ENCODE data around the gene ECHDC3. TPM values are rescaled to one million over a fixed set of nuclear protein-coding genes. Genes with fewer than 3 reads are reported as not detected.

Gene ECHDC3
- total RNA-seq, 2 experiments from 2014 or later: not detected

DNA sequence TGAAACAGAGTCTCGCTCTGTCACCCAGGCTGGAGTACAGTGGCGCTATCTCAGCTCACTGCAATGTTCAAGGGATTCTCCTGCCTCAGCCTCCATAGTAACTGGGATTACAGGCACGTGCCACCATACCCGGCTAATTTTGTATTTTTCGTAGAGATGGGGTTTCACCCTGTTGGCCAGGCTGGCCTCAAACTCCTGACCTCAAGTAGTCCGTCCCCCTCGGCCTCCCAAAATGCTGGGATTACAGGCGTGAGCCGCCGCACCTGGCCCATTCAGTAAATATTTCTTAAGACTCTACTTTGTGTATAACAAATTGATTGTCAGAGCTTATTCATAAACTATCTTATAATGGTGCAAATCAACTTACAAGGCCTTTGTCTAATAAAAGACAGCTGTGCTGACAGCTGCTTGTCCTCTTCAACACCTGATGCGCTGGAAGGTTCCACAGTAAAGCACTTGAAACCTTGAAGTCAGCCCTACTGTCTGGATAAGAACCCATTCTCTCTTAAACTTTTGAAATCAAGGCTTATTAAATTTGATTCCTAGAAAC lies 14.7 kb downstream of the ECHDC3 start:
- TF ChIP-seq, protein P1, sequence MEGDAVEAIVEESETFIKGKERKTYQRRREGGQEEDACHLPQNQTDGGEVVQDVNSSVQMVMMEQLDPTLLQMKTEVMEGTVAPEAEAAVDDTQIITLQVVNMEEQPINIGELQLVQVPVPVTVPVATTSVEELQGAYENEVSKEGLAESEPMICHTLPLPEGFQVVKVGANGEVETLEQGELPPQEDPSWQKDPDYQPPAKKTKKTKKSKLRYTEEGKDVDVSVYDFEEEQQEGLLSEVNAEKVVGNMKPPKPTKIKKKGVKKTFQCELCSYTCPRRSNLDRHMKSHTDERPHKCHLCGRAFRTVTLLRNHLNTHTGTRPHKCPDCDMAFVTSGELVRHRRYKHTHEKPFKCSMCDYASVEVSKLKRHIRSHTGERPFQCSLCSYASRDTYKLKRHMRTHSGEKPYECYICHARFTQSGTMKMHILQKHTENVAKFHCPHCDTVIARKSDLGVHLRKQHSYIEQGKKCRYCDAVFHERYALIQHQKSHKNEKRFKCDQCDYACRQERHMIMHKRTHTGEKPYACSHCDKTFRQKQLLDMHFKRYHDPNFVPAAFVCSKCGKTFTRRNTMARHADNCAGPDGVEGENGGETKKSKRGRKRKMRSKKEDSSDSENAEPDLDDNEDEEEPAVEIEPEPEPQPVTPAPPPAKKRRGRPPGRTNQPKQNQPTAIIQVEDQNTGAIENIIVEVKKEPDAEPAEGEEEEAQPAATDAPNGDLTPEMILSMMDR (conservative IDR thresholded peaks at IDR 0.05; ENCODE audit: low read length): no peak
- TF ChIP-seq EZH2phosphoT487 (IDR thresholded peaks at IDR 0.05; ENCODE audit: borderline replicate concordance, low read depth, low read length): no peak
- no peaks in the 10 kb centered on the region for H3K36me3 ChIP-seq (ENCODE audit: insufficient read depth, low read length)
- H3K79me2 ChIP-seq (ENCODE audit: insufficient read depth, low read depth, low read length): no peaks in the 10 kb centered on the region
- BruUV-seq (replicated peaks): no TSS peak
- no peaks in the 10 kb centered on the region for H3K9me3 ChIP-seq (ENCODE audit: low read length)
- H2AFZ ChIP-seq (ENCODE audit: low read length): peak overlapping the region; percentile 82; the same call in 1 of the 2 replicates
- intact Hi-C loops (cut with micrococcal nuclease; ENCODE audit: unreplicated experiment): no loop called here
- DNase-seq (ENCODE audit: low spot score): no peak
- H3K4me3 ChIP-seq (ENCODE audit: low read depth, low read length, poor library complexity, severe bottlenecking): no peak overlapping the region
- ChIA-PET CTCF (ENCODE audit: unreplicated experiment) (interaction anchor here (0.7 kb wide), 1 partner anchor 309 kb away, joined by 4 read pairs; no protein-coding TSS in a partner anchor), POLR2A (interaction anchor here (0.6 to 1.3 kb wide), 8 partner anchors 15 to 534 kb away, joined by 3 to 7 read pairs (median 4); no protein-coding TSS in a partner anchor)
- no peak overlapping the region for H3K4me2 ChIP-seq (ENCODE audit: low read length)
- no peaks in the 10 kb centered on the region for H3K9me2 ChIP-seq (ENCODE audit: insufficient read depth, low read length)
- H3K4me1 ChIP-seq (ENCODE audit: insufficient read depth, low read length, poor library complexity, severe bottlenecking): peaks cover 6% of the 10 kb centered on the region
- H4K20me1 ChIP-seq (ENCODE audit: insufficient read depth, low read length): no peaks in the 10 kb centered on the region
- no peak overlapping the region for H3K27ac ChIP-seq (ENCODE audit: low read depth, low read length, poor library complexity, severe bottlenecking)

DNA sequence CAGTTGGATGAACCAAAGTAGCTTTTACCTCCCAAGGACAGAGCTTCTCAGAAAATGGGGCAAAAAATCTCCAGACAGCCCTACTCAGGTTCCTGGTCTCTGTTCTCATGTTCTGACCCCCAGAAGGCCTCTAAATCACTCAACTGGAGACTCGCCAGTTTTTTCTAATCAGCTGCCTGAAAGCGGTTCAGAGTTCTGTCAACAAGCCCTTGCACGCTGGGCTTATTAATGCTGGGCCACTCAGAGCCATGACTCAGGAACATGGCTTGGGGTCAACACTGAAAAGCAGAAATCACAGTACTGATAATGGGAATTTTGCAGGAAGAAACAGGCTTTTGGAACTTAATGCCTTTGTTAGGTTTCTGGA lies 15.3 kb downstream of the ECHDC3 start:
- Histone ChIP-seq H3K36me3 (ENCODE audit: insufficient read depth, low read length) (no peaks in the 10 kb centered on the region), H2AFZ (ENCODE audit: low read length) (peak overlapping the region; percentile 82; the same call in 1 of the 2 replicates), H4K20me1 (ENCODE audit: insufficient read depth, low read length) (no peaks in the 10 kb centered on the region), H3K79me2 (ENCODE audit: insufficient read depth, low read depth, low read length) (no peaks in the 10 kb centered on the region), H3K4me1 (ENCODE audit: insufficient read depth, low read length, poor library complexity, severe bottlenecking) (peaks cover 6% of the 10 kb centered on the region), H3K27ac (ENCODE audit: low read depth, low read length, poor library complexity, severe bottlenecking) (no peak overlapping the region), H3K9me3 (ENCODE audit: low read length) (no peaks in the 10 kb centered on the region), H3K4me3 (ENCODE audit: low read depth, low read length, poor library complexity, severe bottlenecking) (no peak overlapping the region), H3K4me2 (ENCODE audit: low read length) (no peak overlapping the region), H3K9me2 (ENCODE audit: insufficient read depth, low read length) (no peaks in the 10 kb centered on the region)
- no peak for DNase-seq (ENCODE audit: low spot score)
- no peak for TF ChIP-seq EZH2phosphoT487 (IDR thresholded peaks at IDR 0.05; ENCODE audit: borderline replicate concordance, low read depth, low read length)
- TF ChIP-seq, protein P1 (conservative IDR thresholded peaks at IDR 0.05; ENCODE audit: low read length): no peak
- no TSS peak for BruUV-seq (replicated peaks)
- CTCF ChIA-PET (ENCODE audit: unreplicated experiment): interaction anchor here (1.6 kb wide), 1 partner anchor 243 kb away, joined by 7 read pairs; no protein-coding TSS in a partner anchor
- POLR2A ChIA-PET: interaction anchor here (0.6 to 1.3 kb wide), 5 partner anchors 14 to 534 kb away, joined by 3 to 4 read pairs (median 3); no protein-coding TSS in a partner anchor
- intact Hi-C loops (cut with micrococcal nuclease; ENCODE audit: unreplicated experiment): no loop called here
